22Rv1 (cell line): Measurements from ENCODE around the gene EPHA6.

Experiments
- CTCF ChIP-seq: fragments of 450-650 bp; IDR thresholded peaks from 2 replicates; pipeline ENCODE4 v1.5.1; 2017; ENCODE audit warnings: mild to moderate bottlenecking
- ZFX ChIP-seq: fragments of 450-650 bp; IDR thresholded peaks from 2 replicates; pipeline ENCODE4 v1.6.1; 2017; ENCODE audit warnings: antibody characterized with exemption, borderline replicate concordance

- TF ChIP-seq CTCF (no peak), ZFX (no peak)
These were observed 180.6 kb downstream of the EPHA6 start for GRCh38 chr3:96994988-96995387.
